Measurements from ENCODE around the gene XRRA1. TPM values are rescaled to one million over a fixed set of nuclear protein-coding genes. Genes with fewer than 3 reads are reported as not detected.

Gene XRRA1
- total and polyA plus RNA-seq, 2 of the 13 experiments (the other 11 are each of a cell fraction or from before 2014, with no cell fraction given) = 7.6 to 10.5 TPM

- TF ChIP-seq ARID5B (CRISPR knock-in tag; IDR thresholded peaks at IDR 0.05) (peak; percentile 37; the same call in 1 of the 2 replicates), BRD4 (CRISPR knock-in tag; IDR thresholded peaks at IDR 0.05) (peak; percentile 58; the same call in 1 of the 2 replicates), ELF4 (CRISPR knock-in tag; IDR thresholded peaks at IDR 0.05; ENCODE audit: borderline replicate concordance) (peak; percentile 47; the same call in 1 of the 2 replicates), BORCS8-MEF2B (CRISPR knock-in tag; IDR thresholded peaks at IDR 0.05) (peak; percentile 66), GLI4 (CRISPR knock-in tag; IDR thresholded peaks at IDR 0.05; ENCODE audit: borderline replicate concordance) (no peak), SMAD9 (CRISPR knock-in tag; IDR thresholded peaks at IDR 0.05) (0 out of 2 replicates have a peak, but pooled peaks have one; percentile 40), KAT7 (CRISPR knock-in tag; IDR thresholded peaks at IDR 0.05; ENCODE audit: borderline replicate concordance) (peak; percentile 49; the same call in 1 of the 2 replicates), BCL3 (CRISPR knock-in tag; IDR thresholded peaks at IDR 0.05) (peak; percentile 20; the same call in 1 of the 2 replicates), NFKB2 (CRISPR knock-in tag; IDR thresholded peaks at IDR 0.05; ENCODE audit: borderline replicate concordance) (peak; percentile 70; the same call in 1 of the 2 replicates), SMAD3 (CRISPR knock-in tag; IDR thresholded peaks at IDR 0.05) (peak; percentile 1; the same call in 1 of the 2 replicates), HOXA3 (CRISPR knock-in tag; IDR thresholded peaks at IDR 0.05) (peak; percentile 51; the same call in 1 of the 2 replicates), MTF2 (CRISPR knock-in tag; IDR thresholded peaks at IDR 0.05; ENCODE audit: borderline replicate concordance) (no peak), ZSCAN20 (CRISPR knock-in tag; IDR thresholded peaks at IDR 0.05; ENCODE audit: borderline replicate concordance) (no peak), ZMYM3 (CRISPR knock-in tag; IDR thresholded peaks at IDR 0.05) (0 out of 2 replicates have a peak, but pooled peaks have one; percentile 43), MEIS2 (CRISPR knock-in tag; IDR thresholded peaks at IDR 0.05) (0 out of 2 replicates have a peak, but pooled peaks have one; percentile 76), ZNF253 (CRISPR knock-in tag; IDR thresholded peaks at IDR 0.05; ENCODE audit: borderline replicate concordance) (0 out of 2 replicates have a peak, but pooled peaks have one; percentile 31), ZNF317 (CRISPR knock-in tag; IDR thresholded peaks at IDR 0.05) (peak; percentile 36; the same call in 1 of the 2 replicates), ESRRA (CRISPR knock-in tag; IDR thresholded peaks at IDR 0.05; ENCODE audit: low read depth) (0 out of 2 replicates have a peak, but pooled peaks have one; percentile 19), NRL (CRISPR knock-in tag; IDR thresholded peaks at IDR 0.05; ENCODE audit: borderline replicate concordance) (peak; percentile 77), ZFYVE20 (CRISPR knock-in tag; IDR thresholded peaks at IDR 0.05; ENCODE audit: borderline replicate concordance, low read depth) (no peak)
- TF ChIP-seq, protein P1, sequence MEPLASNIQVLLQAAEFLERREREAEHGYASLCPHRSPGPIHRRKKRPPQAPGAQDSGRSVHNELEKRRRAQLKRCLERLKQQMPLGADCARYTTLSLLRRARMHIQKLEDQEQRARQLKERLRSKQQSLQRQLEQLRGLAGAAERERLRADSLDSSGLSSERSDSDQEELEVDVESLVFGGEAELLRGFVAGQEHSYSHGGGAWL (CRISPR knock-in tag; IDR thresholded peaks at IDR 0.05) = peak; percentile 83
- TF ChIP-seq, protein P2, sequence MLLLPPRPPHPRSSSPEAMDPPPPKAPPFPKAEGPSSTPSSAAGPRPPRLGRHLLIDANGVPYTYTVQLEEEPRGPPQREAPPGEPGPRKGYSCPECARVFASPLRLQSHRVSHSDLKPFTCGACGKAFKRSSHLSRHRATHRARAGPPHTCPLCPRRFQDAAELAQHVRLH (CRISPR knock-in tag; IDR thresholded peaks at IDR 0.05; ENCODE audit: borderline replicate concordance, low read depth) = peak; percentile 77; the same call in 1 of the 2 replicates
Observed at GRCh38 chr11:74988541-74989259, 39.8 kb upstream of the XRRA1 start, which contains the start of gene NEU3 (continued).
